PFSK-1 (cell line): ENCODE measurements around the gene RERE.

Experiments used
- POLR2AphosphoS5 ChIP-seq: IDR thresholded peaks from 2 replicates; pipeline ENCODE4 v1.6.1; 2012; ENCODE audit warnings: low read depth, mild to moderate bottlenecking, control low read depth, low read length, moderate library complexity
- REST ChIP-seq, 2 experiments: IDR thresholded peaks; 2 replicates each; pipeline versions ENCODE4 v1.6.1 to v1.8.0; 2011 to 2012; ENCODE audit warnings: low read depth in 2 of 2, low read length in 2 of 2, control low read depth in 1 of 2, inconsistent platforms in 1 of 2, mild to moderate bottlenecking in 1 of 2, moderate library complexity in 1 of 2; ENCODE audit not compliant: insufficient read depth in 1 of 2
- SIN3A ChIP-seq: IDR thresholded peaks from 2 replicates; pipeline ENCODE4 v1.6.1; 2012; ENCODE audit warnings: mild to moderate bottlenecking, low read length, moderate library complexity, borderline replicate concordance; ENCODE audit not compliant: insufficient read depth

- TF ChIP-seq SIN3A (no peak), POLR2AphosphoS5 (no peak), REST (IDR thresholded peaks at IDR 0.05; ENCODE audit: insufficient read depth in 1 of 2, low read depth in 2 of 2, low read length in 2 of 2) (no peak)
Measured at GRCh38 chr1:8763888-8764287, 53.6 kb downstream of the RERE start.
